Choroid plexus epithelial cell (primary cell): ENCODE measurements around the gene LINGO1.

Experiments
- DNase-seq: peaks from one replicate; pipeline ENCODE4 v3.0.0-alpha.2; 2010; ENCODE audit warnings: low read depth
- H3K4me3 ChIP-seq: 2 replicates; pipeline ENCODE4 v1.5.1; 2011; ENCODE audit warnings: low read depth, mild to moderate bottlenecking, control low read depth, low read length, moderate library complexity
- TF ChIP-seq, protein P1 (sequence below): conservative IDR thresholded peaks from 2 replicates; pipeline ENCODE4 v1.5.1; 2011; ENCODE audit warnings: low read depth, mild to moderate bottlenecking, control low read depth, inconsistent platforms, low read length, moderate library complexity

LINGO1 gene

DNA sequence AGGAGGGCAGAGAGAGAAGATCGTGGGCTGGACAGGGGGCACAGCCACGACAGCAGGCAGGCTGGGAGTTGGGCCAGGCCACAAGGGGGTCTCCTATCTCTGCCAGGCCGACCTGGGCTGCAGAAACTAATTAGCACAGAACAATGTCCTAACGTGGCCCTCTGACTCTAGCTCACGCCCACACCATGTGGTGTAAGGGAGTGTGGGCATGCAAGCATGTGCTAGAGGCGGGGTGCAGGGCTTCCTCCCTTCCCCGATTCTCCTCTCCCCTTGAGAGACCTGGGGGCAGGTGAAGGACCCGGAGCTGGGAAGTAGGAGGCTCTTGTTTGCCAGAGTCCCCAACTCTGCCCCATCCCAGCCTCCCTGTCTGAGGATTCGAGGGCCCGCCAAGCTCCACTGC, 65.5 kb downstream of the LINGO1 start:
- no peak for DNase-seq
- TF ChIP-seq, protein P1, sequence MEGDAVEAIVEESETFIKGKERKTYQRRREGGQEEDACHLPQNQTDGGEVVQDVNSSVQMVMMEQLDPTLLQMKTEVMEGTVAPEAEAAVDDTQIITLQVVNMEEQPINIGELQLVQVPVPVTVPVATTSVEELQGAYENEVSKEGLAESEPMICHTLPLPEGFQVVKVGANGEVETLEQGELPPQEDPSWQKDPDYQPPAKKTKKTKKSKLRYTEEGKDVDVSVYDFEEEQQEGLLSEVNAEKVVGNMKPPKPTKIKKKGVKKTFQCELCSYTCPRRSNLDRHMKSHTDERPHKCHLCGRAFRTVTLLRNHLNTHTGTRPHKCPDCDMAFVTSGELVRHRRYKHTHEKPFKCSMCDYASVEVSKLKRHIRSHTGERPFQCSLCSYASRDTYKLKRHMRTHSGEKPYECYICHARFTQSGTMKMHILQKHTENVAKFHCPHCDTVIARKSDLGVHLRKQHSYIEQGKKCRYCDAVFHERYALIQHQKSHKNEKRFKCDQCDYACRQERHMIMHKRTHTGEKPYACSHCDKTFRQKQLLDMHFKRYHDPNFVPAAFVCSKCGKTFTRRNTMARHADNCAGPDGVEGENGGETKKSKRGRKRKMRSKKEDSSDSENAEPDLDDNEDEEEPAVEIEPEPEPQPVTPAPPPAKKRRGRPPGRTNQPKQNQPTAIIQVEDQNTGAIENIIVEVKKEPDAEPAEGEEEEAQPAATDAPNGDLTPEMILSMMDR, result no peak

DNA sequence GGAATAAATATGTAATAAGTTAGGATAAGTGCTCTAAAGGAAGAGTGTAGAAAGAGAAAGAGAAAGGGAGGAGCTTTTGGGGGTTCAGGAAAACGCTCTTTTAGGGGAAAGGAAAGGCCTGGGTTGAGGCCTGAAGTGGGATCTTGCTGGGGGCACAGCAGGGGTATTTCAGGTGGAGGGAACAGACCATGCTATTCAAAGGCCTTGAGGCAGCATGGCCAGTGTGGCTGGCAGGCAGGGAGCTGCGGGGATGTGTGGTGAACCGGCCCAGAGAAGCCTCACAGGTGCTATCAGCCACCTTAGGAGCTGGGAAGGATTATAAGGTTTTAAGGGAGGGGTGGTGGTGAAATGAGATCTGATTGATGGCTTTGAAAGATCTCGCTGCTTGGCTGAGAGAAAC, 66.6 kb downstream of the LINGO1 start:
- DNase-seq, result no peak
- no peak overlapping the region for H3K4me3 ChIP-seq
- TF ChIP-seq, protein P1, result no peak

More for the DNA sequence above, 65.5 kb downstream of the LINGO1 start:
- H3K4me3 ChIP-seq, result no peak overlapping the region

DNA sequence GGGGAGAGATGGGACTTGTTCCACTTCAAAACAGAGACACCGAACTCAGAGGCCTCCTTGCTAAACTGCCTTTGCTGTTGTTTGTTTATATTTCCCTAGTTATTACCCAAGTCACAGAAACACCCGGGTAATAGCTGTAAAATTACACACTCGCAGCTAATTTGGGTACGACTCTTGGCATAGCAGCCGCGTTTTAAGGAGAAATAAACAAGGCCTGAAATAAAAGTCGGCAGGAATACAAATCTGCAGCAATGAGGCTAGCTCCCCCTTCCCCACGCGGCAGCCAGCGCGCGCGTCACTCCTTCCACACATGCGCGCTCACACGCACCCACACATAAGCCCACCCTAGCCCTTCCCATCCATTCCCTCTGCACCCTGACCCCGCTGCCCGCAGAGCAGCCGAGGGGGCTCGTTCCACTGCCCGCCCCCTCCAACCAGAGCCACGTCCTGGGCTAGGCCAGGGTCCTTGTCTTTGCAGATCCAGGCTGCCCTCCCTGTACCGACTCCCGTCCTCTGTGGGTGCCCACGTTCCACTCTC, 67.3 kb downstream of the LINGO1 start:
- TF ChIP-seq, protein P1, result no peak
- no peak for DNase-seq
- H3K4me3 ChIP-seq, result no peak overlapping the region

DNA sequence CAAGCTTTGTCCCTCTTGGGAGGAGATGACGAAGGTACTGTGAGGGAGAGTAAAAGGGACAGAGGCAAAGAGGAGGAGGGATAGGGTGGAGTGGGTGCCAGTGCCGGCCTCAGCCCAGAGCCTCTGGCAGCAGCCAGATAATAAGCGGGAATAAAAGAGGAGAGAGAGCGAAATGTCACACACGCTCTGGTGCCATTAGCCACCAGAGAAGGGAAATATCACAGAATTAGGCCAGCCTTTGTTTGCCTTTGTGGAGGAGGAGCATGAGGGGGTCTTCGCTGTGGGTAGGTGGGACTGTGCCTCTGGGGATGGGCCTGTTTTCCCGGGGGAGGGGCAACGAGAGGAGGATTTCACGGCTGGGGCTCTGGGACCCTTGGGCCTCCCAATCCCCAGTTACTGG, 67.8 kb downstream of the LINGO1 start:
- TF ChIP-seq, protein P1, result no peak
- H3K4me3 ChIP-seq, result no peak overlapping the region
- no peak for DNase-seq

DNA sequence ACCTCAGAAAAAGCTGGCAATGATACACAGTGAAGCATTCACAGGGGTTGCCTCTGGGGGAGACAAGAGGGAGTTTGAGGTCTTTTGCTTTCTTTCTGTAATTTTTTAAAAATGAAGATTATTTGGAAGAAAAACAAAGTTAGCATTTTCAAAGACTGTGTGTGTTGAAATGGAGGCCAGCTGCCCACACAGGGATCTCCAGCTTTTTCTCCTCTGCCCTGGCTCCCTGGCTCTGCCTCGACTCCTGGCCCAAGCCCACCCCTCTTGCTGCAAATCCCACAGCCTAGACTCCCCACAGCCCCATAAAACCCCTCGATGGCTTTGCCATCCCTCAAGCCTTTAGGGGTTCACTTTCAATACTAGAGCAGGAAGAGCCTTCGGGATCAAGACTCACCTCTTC, 68.4 kb downstream of the LINGO1 start:
- no peak for DNase-seq
- TF ChIP-seq, protein P1, result no peak
- H3K4me3 ChIP-seq, result no peak overlapping the region

DNA sequence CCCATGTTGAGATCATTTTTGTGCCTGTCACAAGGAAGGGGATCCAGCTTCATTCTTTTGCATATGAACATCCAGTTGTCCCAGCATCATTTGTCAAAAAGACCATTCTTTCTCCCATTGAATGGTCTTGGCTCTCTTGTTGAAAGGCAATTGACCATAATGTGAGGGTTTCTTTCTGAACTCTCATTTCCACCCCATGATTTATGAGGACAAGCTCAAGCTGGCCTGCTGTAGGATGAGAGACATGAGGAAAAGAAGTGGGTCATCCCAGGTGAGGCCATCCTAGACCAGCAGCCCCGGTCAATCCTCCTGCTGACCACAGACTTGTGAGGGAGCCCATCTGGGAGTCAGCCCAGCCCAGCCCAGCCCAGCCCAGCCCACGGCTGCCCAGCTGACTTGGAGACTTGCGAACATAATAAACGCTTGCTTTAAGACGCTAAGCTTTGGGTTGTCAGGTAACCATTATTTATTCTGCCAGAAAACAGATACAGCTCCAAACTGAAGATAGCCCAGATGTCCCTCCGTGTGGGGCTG, 69.0 kb downstream of the LINGO1 start:
- H3K4me3 ChIP-seq, result no peak overlapping the region
- TF ChIP-seq, protein P1, result no peak
- DNase-seq, result no peak
